HG03025 (cell line): ENCODE measurements around the gene LRRC31.

Experiments
- ATAC-seq: cut with Tn5 transposase; IDR thresholded peaks from one replicate; pipeline ENCODE4 v1.9.1; 2021; ENCODE audit warnings: mild to moderate bottlenecking, moderate library complexity; ENCODE audit not compliant: unreplicated experiment, low FRiP score

LRRC31 gene

GRCh38 chr3:169864270-169864669, 5.5 kb downstream of the LRRC31 start:
- no peak for ATAC-seq

GRCh38 chr3:169863458-169863899, 6.3 kb downstream of the LRRC31 start:
- ATAC-seq: peak; percentile 58

DNA sequence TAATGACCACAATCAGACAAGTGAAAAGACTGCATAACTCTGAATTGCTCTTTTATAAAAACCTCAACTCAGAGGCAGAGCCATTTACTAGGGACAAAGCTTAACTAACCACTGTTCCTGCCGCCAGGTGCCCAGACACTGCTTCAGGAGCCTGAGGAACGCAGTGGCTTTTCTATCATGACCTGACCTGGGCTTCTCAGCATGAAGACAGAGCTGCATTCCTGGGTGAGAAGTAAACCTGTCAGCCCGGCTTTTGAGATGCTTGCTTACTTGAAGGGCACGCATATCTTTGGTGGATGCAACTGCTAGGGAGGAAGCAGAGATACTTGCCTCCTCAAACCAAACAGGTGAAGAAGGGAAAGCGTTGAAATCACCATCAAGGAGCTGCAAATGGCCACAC, 7.9 kb downstream of the LRRC31 start:
- no peak for ATAC-seq

- ATAC-seq: no peak
These were observed 11.9 kb downstream of the LRRC31 start for GRCh38 chr3:169857811-169858210.

DNA sequence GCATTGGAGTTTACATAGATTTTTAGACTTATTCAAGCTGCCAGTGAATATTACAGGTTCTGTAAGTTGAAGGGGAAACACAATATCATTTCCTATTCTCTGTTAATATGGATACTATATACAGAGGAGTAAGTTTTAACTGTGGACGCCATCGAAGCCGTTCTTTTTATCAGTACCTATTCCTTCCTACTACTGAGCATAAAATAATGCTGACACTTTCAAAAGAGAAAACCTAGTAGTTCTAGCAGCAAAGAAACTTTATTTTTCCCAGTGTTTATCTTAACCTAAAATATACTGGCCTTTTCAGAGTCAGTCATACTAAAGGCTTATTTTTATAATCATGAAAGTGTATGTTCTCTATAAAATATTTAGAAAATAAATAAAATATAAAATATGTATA, 14.2 kb downstream of the LRRC31 start:
- no peak for ATAC-seq

DNA sequence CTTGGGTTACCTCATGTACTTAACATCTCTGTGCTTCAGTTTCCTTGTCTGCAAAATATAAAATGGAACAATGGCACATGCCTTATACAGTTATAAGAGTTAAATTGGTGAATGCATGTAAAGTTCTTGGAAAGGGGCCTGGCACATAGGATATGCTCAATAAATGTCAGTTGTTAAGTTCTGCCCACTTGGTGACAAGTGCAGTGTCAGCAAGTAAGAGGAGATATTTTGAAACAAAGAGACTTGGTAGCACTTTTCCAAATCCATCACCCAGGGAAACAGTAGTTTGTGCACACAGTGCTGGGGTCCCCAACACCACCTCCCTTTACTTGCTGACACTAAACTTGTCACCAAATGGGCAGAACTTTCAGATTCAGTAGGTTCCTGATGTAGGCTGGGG, 19.1 kb downstream of the LRRC31 start:
- ATAC-seq: no peak

DNA sequence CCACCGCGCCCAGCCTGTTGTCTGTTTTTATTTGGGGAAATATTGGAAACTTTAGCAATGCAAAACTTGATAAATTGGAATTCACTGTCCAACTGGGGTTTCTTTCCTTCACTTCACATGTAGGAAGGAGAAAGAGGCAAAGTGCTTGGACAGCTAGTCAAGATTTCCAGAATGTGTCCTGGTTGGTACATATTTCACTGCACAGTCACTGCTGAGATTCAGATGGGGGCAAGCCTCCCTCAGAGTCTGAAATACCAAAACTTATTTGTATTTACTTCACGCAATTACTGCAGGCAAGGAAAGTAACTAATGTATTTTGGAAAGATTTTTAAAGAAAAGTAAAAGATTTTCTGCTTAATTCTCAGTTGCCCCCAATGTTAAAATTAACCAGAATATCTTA, 21.0 kb downstream of the LRRC31 start:
- no peak for ATAC-seq

- no peak for ATAC-seq
These were observed 21.8 kb downstream of the LRRC31 start for GRCh38 chr3:169847896-169848295.

DNA sequence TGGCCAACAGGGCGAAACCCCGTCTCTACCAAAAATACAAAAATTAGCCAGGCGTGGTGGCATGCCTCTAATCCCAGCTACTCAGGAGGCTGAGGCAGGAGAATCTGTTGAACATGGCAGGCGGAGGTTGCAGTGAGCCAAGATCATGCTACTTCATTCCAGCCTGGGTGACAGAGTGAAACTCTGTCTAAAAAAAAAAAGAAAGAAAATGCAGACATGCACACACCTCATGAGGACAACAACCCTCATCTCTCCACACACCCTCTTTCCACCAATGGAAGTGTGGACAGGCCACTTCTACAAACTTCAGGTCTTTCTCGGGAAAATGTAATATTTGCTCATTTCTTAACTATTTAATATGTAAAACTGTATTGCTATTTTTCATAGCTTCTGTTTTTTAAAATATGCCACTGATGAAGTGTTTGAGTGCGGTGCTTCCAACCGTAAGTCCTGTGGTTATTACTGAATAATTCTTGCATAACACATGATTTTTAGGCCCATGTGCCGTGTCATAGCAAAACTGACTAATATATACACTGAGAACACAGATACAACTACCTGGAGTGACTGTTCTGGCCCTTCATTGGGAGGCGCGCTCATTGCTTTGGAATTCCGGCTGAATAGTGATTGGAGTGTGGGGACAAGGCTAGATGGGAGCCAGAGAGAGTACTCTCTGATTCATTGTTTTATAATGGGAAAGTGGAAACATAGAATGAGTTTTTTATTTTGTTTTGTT, 23.1 kb downstream of the LRRC31 start:
- ATAC-seq: peak; percentile 88

- no peak for ATAC-seq
These were observed 26.8 kb downstream of the LRRC31 start for GRCh38 chr3:169842960-169843359.

DNA sequence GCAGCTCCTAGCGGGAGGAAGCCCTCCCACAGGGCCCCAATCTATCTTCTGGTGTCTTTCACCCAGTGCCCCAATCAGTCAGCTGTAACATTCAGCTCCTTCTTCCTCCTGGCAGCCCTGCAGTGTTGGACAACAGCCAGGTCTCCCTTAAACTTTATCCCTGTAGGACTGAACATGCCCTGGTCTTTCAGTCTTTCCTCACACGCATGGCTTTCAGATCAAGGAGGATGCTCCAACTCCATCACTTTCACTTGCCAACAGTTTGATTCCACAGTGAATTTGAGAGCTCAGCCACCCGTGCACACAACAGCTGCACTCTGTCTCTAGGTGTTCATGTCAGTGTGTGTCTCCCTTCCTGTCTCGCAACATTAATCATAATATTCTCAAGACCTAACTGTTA, 28.6 kb downstream of the LRRC31 start:
- no peak for ATAC-seq

DNA sequence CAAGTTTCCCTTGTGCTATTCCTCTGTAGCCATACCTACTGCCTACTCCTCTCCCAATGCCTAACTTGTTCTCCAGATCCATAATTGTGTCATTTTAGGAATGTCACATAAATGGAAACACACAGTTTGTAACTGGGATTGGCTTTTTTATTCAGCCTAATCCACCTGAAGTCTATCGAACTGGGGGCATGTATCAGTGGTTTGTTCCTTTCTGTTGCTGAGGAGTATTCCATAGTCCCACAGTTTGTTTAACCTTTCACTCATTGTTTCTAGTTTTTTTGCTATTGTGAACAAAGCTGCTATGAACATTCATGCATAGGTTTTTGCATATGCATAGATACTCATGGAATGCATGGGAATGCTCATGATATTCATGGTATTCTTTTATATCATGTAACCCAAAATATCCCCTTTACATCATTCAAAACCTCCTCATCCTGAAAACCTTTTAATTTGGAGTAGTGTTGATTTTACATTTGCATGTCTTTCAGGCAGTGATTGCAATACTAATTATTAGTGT, 31.2 kb downstream of the LRRC31 start:
- ATAC-seq: no peak

GRCh38 chr3:169836942-169837275, 32.8 kb downstream of the LRRC31 start:
- no peak for ATAC-seq

DNA sequence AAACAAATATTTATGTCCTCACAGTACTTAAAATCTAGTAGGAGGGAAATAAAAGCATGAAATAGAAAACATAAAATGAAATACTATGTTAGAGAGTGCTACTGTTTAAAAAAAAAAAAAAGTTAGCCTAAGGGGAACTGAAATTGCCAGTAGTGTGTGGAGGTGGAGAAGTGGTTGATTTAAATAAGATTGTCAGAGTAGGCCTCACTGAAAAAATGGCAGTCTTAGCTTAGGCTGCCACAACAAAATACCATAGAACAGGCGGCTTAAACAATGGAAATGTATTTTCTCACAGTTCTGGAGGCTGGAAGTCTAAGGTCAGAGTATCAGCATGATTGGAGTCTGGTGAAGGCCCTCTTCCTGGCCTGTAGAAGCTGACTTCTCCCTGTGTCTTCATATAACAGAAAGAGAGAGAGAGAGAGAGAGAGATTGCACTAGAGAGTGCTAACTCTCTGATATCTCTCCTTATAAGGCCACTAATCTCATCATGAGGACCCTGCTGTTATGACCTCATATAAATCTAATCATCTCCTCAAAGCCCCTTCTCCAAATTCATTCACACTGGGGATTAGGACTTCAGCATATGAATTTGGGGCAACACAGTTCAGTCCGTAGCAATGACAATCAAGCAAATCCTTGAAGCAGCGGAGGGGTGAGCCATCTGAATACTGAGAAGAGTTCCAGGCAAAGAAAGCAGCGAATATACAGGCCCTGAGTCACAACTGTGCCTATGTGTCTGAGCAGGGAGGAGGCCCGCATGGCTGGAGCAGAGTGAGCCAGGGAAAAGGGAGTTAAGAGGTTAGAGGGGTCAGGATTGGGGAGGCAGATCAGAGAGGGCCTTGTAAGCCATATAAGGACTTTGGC, 33.4 kb downstream of the LRRC31 start:
- ATAC-seq: peak; percentile 90

DNA sequence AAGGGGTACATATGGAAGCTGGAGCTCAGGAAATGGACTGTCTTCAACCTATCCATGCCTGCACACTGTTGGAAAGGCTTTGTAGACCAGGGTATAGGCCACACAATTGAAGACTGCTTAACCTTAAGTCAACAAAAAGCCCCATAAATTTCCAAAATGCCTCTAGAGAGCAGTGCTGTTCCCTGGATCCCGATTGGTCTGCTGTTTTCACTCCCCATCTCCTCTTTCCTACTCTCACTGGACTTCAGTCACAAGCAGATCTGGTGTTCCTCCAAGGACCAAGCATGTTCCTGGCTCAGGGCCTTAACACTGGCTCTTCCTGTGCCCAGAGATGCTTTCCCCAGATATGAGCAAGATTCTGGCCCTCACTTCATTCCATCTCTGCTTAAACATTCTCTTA, 34.2 kb downstream of the LRRC31 start:
- ATAC-seq: peak; percentile 12

GRCh38 chr3:169827712-169828111, 42.0 kb downstream of the LRRC31 start:
- no peak for ATAC-seq

- no peak for ATAC-seq
These were observed 44.4 kb downstream of the LRRC31 start for GRCh38 chr3:169825316-169825715.

DNA sequence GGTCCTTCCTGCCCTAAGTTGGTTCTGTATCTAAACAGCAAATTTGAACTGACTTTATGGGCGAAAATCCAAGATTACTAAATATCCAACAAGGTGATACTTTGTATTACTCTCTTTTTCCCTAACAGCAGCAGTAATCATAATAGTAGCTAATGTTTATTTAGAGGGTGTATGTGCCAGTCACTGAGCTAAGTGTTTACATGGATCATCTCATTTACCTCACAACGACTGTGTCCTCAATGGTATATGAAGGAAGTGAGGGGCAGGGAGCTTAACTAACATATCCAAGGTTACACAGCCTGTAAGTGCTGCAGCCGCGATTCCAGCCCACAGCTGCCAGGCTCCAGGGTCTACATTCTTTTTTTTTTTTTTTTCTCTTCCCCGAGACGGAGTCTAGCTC, 46.8 kb downstream of the LRRC31 start:
- no peak for ATAC-seq

- ATAC-seq: no peak
These were observed 47.2 kb downstream of the LRRC31 start for GRCh38 chr3:169822540-169822939.

GRCh38 chr3:169822091-169822490, 47.6 kb downstream of the LRRC31 start:
- no peak for ATAC-seq

DNA sequence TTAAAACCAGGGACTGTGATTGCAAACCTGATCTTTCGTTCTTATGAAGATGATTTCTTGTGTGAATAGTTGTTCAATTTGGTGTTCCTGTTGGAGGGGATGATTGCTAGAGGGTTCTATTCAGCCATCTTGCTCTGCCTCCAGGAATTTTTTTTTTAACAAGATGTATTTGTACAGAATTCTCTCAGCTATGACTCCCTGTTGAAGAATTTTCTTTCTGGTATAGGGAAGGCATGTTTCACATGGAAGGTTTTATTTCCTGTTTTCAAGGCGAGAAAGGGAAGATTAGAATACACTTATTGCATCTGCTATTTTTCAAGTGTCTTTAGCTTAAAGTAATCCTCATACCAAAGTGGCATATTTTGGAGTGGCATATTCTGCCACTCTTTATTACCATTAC, 51.4 kb downstream of the LRRC31 start:
- no peak for ATAC-seq
